MM.1S (cell line): ENCODE results near the gene BZW2.

Experiments
- EZH2 ChIP-seq: fragments of 300-600 bp; sonication (generic); optimal IDR thresholded peaks from 2 replicates; pipeline ENCODE3; 2017; ENCODE audit warnings: low read depth, mild to moderate bottlenecking, antibody characterized with exemption, low read length, mixed read lengths
- TF ChIP-seq, protein P1 (sequence below): fragments of 300-600 bp; sonication (generic); IDR thresholded peaks from 2 replicates; pipeline ENCODE4 v1.5.1; 2016; ENCODE audit warnings: antibody characterized with exemption, low read length, mixed read lengths

DNA sequence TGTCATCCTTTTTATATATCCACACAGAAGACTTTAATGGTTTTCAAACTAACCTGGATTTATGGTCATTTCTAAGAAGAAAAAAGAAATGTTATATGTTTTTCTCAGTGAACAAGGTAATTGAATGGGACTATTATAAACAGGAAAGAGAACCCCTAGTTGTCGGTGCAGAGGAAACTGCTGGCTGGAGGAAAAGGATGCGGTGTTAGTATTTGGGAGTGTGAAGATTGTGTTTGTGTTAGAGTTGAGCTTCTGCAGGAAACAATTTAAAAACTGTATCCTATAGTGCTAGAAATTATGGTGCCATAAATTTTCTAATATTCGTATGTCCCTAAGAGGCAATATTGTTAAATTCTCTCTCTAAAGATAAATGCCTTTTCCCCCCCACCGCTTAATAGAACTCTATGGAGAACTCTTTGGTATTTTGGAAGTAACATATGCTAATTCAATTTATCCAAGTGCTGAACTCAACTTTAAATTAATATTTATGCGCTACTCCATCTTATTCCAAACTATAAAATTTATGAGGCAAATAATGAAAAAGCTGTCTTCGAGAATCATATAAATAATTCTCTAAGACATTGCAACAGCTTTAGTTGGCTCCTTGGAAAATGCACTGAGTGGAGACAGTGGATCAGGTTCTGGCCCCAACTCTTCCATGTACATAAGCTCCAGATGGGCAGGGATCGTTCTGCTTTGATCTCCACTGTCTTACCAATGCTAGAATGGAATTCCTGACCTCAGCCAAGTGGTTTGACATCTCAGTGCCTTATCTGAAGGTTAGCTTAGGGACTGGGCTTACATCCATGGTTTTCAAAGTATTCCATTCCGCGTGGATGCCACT, 5.6 kb downstream of the BZW2 start:
- TF ChIP-seq, protein P1, sequence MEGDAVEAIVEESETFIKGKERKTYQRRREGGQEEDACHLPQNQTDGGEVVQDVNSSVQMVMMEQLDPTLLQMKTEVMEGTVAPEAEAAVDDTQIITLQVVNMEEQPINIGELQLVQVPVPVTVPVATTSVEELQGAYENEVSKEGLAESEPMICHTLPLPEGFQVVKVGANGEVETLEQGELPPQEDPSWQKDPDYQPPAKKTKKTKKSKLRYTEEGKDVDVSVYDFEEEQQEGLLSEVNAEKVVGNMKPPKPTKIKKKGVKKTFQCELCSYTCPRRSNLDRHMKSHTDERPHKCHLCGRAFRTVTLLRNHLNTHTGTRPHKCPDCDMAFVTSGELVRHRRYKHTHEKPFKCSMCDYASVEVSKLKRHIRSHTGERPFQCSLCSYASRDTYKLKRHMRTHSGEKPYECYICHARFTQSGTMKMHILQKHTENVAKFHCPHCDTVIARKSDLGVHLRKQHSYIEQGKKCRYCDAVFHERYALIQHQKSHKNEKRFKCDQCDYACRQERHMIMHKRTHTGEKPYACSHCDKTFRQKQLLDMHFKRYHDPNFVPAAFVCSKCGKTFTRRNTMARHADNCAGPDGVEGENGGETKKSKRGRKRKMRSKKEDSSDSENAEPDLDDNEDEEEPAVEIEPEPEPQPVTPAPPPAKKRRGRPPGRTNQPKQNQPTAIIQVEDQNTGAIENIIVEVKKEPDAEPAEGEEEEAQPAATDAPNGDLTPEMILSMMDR, result no peak
- TF ChIP-seq EZH2, result no peak
